ENCODE results near the gene MAN1B1. TPM values are rescaled to one million over a fixed set of nuclear protein-coding genes. Genes with fewer than 3 reads are reported as not detected.
A peak's percentile ranks its signal among the peaks of the same experiment; 100 is the strongest.

The MAN1B1 gene
- total and polyA plus RNA-seq, 2 of the 8 experiments (the other 6 are each of a cell fraction or from before 2014, with no cell fraction given) = 33.7 to 36.3 TPM

DNA sequence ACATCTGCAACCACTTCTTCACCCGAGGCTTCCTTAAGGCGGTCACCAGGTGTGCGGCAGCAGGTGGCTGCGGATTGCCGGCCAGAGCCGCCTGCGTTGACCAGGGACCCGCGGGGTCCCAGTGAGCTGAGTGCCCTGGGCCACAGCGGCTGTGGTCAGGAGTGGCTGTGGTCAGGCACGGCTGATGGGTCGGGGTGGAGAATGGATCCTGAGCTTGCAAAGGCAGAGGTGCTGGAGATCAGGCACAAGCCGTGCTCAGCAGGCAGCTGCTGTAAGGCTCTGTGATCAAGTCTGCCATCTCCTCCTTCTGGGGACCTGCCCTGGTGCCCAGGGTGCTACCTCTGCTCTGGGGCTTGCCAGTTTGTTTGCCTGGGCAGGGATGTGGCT lies 7.4 kb upstream of the MAN1B1 start:
- no peak overlapping the region for H2AK5ac ChIP-seq (ENCODE audit: low read depth, low read length)
- 78% methylated on average over 11 of the region's 13 CpGs; no CpG with 5 or more reads in 1 of the 2 experiments for WGBS, 2 experiments (ENCODE audit: extremely low coverage in 1 of 2, insufficient coverage in 1 of 2, insufficient read length in 1 of 2, insufficient replicate concordance in 2 of 2, low coverage in 1 of 2, low lambda C conversion rate in 2 of 2, missing lambda C conversion rate in 1 of 2)
- H3K56ac ChIP-seq (replicated peaks; ENCODE audit: insufficient read length, low read depth, low read length) = no peak overlapping the region
- H2AFZ ChIP-seq (ENCODE audit: low read length) = no peak overlapping the region
- no peaks in the 10 kb centered on the region for H3K79me1 ChIP-seq (ENCODE audit: low read depth, low read length)
- no peaks in the 10 kb centered on the region; a peak in 1 of 8 replicates for H3K36me3 ChIP-seq (ENCODE audit: control insufficient read depth in 2 of 4, insufficient read depth in 4 of 4, low read length in 3 of 4)
- H3K18ac ChIP-seq (ENCODE audit: extremely low read depth, low read length) = no peak overlapping the region
- ChIA-PET POLR2A (ENCODE audit: partially characterized antibody) (interaction anchor here (1.1 kb wide), 2 partner anchors 13 to 232 kb away, joined by 3 read pairs; no protein-coding TSS in a partner anchor), CTCF (ENCODE audit: partially characterized antibody) (interaction anchor here (0.7 to 2.1 kb wide), 3 partner anchors 9 to 29 kb away, joined by 3 to 10 read pairs (median 8); partner anchors contain the start of gene SAPCD2)
- no peak overlapping the region for H2BK120ac ChIP-seq (replicated peaks; ENCODE audit: low read depth, low read length)
- no peak overlapping the region for H3K9ac ChIP-seq (replicated peaks in 1 of 4; ENCODE audit: extremely low read depth in 1 of 4, low read depth in 3 of 4, low read length in 3 of 4)
- no peak for TF ChIP-seq SP4 (IDR thresholded peaks at IDR 0.05; ENCODE audit: low read length)
- no peak overlapping the region for H3K27ac ChIP-seq (ENCODE audit: low read depth, low read length)
- H3K23ac ChIP-seq (ENCODE audit: insufficient read length) = no peak overlapping the region
- no peak overlapping the region for H4K5ac ChIP-seq (ENCODE audit: insufficient read length, low read depth, low read length)
- no peak overlapping the region for H2BK5ac ChIP-seq (ENCODE audit: low read depth, low read length)
- H4K91ac ChIP-seq (replicated peaks; ENCODE audit: insufficient read length, low read length) = peak overlapping the region; percentile 84
- DNase-seq (ENCODE audit: low read depth in 1 of 2, low spot score in 2 of 2) (no peak), FAIRE-seq (no peak)
- no peak overlapping the region; the same call in 1 of the 2 replicates for H4K8ac ChIP-seq (ENCODE audit: extremely low read depth, insufficient read depth, low read length)
- H3K4me2 ChIP-seq (ENCODE audit: insufficient read depth in 1 of 2, low read depth in 2 of 2, low read length in 2 of 2) = peak overlapping the region; percentile 97 to 99
- H2BK12ac ChIP-seq (ENCODE audit: low read depth, low read length) = no peak overlapping the region
- no peak overlapping the region for H3K14ac ChIP-seq (ENCODE audit: insufficient read length)
- 0 out of 2 replicates have a peak overlapping the region, but pooled peaks have one; percentile 16 for H2BK15ac ChIP-seq (ENCODE audit: low read length)
- peaks cover 0 to 20% (median 12%) of the 10 kb centered on the region in 4 experiments; a peak in 6 of 7 replicates for H3K4me1 ChIP-seq (replicated peaks in 1 of 4; ENCODE audit: control insufficient read depth in 3 of 4, insufficient read depth in 4 of 4, low read length in 3 of 4)
- H2BK20ac ChIP-seq (ENCODE audit: low read length) = no peak overlapping the region
- peaks cover 13% of the 10 kb centered on the region; the same call in 1 of the 2 replicates for H3K23me2 ChIP-seq (ENCODE audit: low read depth, low read length)
- H3K27me3 ChIP-seq (replicated peaks in 1 of 4; ENCODE audit: control insufficient read depth in 3 of 4, extremely low read depth in 1 of 4, insufficient read depth in 3 of 4, low read length in 3 of 4) = peaks cover 20 to 49% (median 34%) of the 10 kb centered on the region in 4 experiments
- H3K9me3 ChIP-seq (ENCODE audit: insufficient read depth in 2 of 2, low read depth in 1 of 2, low read length in 1 of 2) = no peaks in the 10 kb centered on the region
- H3K79me2 ChIP-seq (ENCODE audit: control insufficient read depth in 1 of 2, insufficient read depth in 2 of 2, low read length in 2 of 2) = no peaks in the 10 kb centered on the region
- peaks cover 0 to 7% of the 10 kb centered on the region in 2 experiments for H4K20me1 ChIP-seq (replicated peaks in 1 of 2; ENCODE audit: control insufficient read depth in 1 of 2, insufficient read depth in 2 of 2, low read length in 2 of 2)
- peak overlapping the region in 1 of 4 experiments; percentile 57; a peak in 2 of 8 replicates for H3K4me3 ChIP-seq (ENCODE audit: extremely low read depth in 1 of 4, insufficient read depth in 2 of 4, low read depth in 3 of 4, low read length in 4 of 4)
- H3K4ac ChIP-seq (replicated peaks; ENCODE audit: insufficient read length, low read depth, low read length) = peak overlapping the region; percentile 85
